D341Med (cell line): ENCODE data around the gene CCT6A.
"Not testable (repeated sequence)": the region's sequence is repeated elsewhere in the genome, so short reads cannot be mapped to it uniquely, and the experiment has no call there.

Experiments used
- DNase-seq: peaks from one replicate; pipeline ENCODE4 v3.0.0; 2012; ENCODE audit warnings: low spot score

The CCT6A gene

GRCh38 chr7:56051339-56052191, at the start of gene CCT6A, which contains the start of gene PSPH:
TSS of gene CCT6A (plus strand) at chr7:56051765. CDS start at chr7:56051849, 84 bp downstream.
TSS of gene PSPH (minus strand) at chr7:56051444. CDS start at chr7:56021212, 30,232 bp downstream.
- peak; percentile 96 for DNase-seq

- no peak for DNase-seq
Observed at GRCh38 chr7:56003749-56004148, 47.8 kb upstream of the CCT6A start.

- DNase-seq: no peak
Observed at GRCh38 chr7:56007167-56007652, 44.4 kb upstream of the CCT6A start.

GRCh38 chr7:56007891-56008290, 43.7 kb upstream of the CCT6A start:
- DNase-seq: no peak

- DNase-seq: no peak
Observed at GRCh38 chr7:56009695-56010094, 41.9 kb upstream of the CCT6A start.

- DNase-seq: not testable (repeated sequence)
Observed at GRCh38 chr7:56017015-56017414, 34.5 kb upstream of the CCT6A start.

GRCh38 chr7:56019501-56019900, 32.1 kb upstream of the CCT6A start:
- no peak for DNase-seq

GRCh38 chr7:56023500-56023899, 28.1 kb upstream of the CCT6A start:
- DNase-seq: no peak

GRCh38 chr7:56026538-56026937, 25.0 kb upstream of the CCT6A start:
- no peak for DNase-seq

- no peak for DNase-seq
Observed at GRCh38 chr7:56028942-56029630, 22.5 kb upstream of the CCT6A start.

- no peak for DNase-seq
Observed at GRCh38 chr7:56030340-56030739, 21.2 kb upstream of the CCT6A start.

GRCh38 chr7:56031556-56031955, 20.0 kb upstream of the CCT6A start:
- DNase-seq: not testable (repeated sequence)

- not testable (repeated sequence) for DNase-seq
Observed at GRCh38 chr7:56032578-56032977, 19.0 kb upstream of the CCT6A start.

GRCh38 chr7:56033671-56034432, 17.7 kb upstream of the CCT6A start:
- DNase-seq: peak; percentile 90

GRCh38 chr7:56040730-56041129, 10.8 kb upstream of the CCT6A start:
- no peak for DNase-seq

GRCh38 chr7:56045758-56046157, 5.8 kb upstream of the CCT6A start:
- DNase-seq: not testable (repeated sequence)

- DNase-seq: no peak
Observed at GRCh38 chr7:56046721-56047445, 4.7 kb upstream of the CCT6A start.

- not testable (repeated sequence) for DNase-seq
Observed at GRCh38 chr7:56047446-56048116, 4.0 kb upstream of the CCT6A start.

- DNase-seq: no peak
Observed at GRCh38 chr7:56048245-56048644, 3.3 kb upstream of the CCT6A start.

- DNase-seq: not testable (repeated sequence)
Observed at GRCh38 chr7:56048763-56049162, 2.8 kb upstream of the CCT6A start.

GRCh38 chr7:56051053-56051338, 569 bp upstream of the CCT6A start:
- no peak for DNase-seq
